Activated CD4-positive, alpha-beta T cell treated with anti-CD3 and anti-CD28 coated beads, Interleukin-2, amount 50 U/mL, for 4 hours (primary cell): ENCODE measurements around the gene MSN.
"Not testable (repeated sequence)": the region's sequence is repeated elsewhere in the genome, so short reads cannot be mapped to it uniquely, and the experiment has no call there.

Source experiments
- DNase-seq, 2 experiments: peaks; one replicate each; pipeline ENCODE4 v3.0.0-alpha.2; 2020

The MSN gene

DNA sequence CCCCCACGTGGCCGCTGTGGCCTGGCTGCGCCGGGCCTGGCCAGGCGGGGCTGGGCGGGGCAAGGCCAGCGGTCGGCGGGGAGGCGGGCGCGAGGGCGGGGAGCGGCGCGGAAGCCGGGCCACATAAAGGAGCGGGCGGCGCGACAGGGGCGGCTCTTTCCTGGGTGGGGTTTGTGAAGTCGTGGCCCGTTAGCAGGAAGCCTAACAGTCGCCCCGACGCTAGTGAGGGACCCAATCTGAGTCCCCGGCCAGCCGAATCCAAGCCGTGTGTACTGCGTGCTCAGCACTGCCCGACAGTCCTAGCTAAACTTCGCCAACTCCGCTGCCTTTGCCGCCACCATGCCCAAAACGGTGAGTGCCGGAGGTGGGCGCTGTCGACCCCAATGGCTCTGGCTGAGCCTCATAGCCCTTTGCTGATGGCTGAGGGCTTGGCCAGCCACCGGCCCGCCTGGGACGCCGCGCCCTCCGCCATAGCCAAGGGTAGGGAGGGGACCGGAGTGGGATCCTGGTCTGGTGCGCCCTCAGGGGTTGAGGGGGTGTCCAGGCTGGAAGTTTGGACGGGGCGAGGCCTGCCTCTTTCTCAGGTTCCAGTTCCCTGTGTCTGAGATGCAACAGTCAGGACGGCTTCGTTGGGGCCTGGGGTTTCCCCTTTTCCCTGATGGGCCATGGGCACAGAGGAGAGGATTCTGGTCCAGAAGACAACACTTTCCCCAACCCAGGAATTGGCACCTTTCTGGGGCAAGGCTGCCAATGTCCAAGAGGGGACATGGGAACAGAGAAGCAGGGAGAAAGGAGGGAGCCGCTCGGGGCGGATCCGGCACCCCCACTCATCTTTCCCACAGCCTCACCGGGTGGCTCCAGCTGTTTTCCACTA lies at the start of gene MSN:
MSN (plus strand) TSS at position 152 of the 874 bp plus-strand sequence; CDS start at position 340, 188 bp downstream.
- DNase-seq: peak; percentile 64 to 70

DNA sequence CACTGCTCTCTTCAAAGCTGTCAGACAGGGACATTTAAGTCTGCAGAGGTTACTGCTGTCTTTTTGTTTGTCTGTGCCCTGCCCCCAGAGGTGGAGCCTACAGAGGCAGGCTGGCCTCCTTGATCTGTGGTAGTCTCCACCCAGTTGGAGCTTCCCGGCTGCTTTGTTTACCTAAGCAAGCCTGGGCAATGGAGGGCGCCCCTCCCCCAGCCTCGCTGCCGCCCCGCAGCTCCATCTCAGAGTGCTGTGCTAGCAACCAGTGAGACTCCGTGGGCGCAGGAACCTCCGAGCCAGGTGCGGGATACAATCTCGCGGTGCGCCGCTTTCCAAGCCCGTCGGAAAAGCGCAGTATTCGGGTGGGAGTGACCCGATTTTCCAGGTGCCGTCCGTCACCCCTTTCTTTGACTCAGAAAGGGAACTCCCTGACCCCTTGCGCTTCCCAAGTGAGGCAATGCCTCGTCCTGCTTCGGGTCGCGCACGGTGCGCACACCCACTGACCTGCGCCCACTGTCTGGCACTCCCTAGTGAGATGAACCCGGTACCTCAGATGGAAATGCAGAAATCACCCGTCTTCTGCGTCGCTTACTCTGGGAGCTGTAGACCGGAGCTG lies 47.3 kb upstream of the MSN start:
- DNase-seq: not testable (repeated sequence)

DNA sequence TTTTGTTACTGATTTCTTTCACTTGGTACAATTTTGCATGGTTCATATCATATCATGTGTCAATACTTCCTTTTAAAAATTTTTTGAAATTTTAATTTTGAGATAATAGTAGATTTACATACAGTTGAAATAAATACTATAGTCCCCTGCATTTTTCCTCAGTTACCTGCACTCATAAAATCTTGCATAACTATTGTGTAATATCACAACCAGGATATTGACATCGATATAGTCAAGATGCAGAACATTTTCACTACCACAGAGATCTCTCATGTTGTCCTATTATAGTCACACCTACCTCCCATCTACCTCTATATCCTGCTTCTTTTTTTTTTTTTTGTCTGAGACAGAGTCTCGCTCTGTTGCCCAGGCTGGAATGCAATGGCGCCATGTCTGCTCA lies 36.7 kb upstream of the MSN start:
- DNase-seq: no peak

DNA sequence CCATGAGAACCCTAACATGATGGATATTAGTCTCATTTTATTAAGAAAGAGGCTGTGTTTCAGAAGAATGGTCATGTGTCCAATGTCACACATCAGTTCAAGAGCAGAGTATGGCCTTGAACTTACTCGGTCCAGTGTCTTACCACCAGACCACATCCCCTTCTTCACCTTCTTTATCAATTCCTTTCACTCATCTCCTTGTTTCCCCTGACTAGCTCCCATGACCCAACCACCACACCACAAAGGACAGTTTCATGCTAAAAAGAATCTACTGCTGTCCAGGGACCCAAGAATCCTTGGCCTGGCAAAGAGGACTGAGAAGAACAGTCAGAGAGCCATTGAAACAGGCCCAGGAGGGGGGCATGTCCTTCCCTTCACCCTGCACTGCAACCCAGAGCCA lies 33.6 kb upstream of the MSN start:
- no peak for DNase-seq

DNA sequence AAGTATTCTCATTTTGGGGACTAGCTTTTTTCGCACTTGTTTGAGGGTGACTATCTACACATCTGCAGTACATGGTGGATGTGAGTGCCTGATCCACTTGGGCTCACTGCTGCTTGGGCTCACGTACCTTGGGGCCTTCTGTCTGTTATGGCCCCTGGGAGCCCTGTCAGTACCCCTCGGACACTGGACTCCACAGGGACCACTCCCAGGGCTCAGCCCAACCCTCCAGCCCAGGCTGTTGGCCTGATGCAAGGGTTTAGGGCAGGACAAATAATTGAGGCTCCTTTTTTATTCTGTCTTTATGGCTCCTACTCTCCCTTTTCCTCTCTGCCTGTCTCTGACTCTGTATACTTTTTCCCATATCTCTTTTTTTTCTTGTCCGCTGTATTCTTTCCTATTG lies 32.7 kb upstream of the MSN start:
- no peak for DNase-seq

DNA sequence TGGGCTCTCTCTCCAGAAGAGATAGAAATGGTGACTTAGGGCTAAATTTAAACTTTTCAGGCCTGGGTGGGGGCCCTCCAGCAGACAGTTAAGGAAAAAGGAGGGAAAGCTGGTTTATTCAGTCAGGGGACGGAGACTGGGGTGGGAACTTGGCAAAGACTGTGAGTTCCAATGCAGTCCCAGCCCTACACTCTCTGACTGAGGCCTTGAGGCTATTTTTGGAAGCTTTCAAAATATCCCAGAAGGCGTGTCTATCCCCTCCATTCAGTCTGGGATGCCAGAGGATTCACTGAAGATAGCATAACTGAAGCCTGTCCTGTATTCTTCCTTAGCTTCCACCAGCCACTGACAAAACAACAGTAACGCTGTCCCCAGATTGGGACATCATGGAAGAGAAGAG lies 32.1 kb upstream of the MSN start:
- DNase-seq: no peak

DNA sequence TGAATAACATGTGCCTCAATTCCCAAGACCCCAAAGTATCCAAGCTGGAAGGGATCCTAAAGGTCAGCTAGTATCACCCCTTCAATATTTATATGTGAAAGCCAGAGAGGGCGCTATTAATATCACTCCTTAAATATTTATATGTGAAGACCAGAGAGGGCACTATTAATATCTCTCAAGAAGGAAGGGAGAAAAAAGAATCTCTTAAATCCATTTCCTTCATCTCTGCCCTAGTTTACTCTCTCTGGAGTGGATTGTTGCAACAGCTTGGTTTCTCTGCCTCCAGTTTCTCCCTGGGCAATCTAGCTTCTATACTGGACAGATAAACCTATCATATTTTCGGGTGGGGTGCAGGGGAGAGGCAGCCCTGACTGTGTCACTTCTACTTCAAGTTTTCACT lies 31.6 kb upstream of the MSN start:
- no peak for DNase-seq

DNA sequence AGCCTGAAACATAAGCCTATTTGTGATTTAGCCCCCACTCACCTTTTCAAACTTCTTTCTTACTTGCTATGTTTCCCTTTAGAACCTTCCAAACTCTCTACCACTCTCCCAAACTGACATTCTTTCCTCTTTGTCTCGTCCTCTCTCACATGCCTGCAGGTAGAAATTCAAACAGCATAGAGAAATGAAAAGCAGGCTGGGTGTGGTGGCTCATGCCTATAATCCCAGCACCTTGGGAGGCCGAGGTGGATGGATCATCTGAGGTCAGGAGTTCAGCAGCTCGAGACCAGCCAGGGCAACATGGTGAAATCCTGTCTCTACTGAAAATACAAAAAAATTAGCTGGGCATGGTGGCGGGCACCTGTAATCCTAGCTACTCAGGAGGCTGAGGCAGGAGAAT lies 31.2 kb upstream of the MSN start:
- not testable (repeated sequence) for DNase-seq

GRCh38 chrX:65637335-65637734 lies 30.1 kb upstream of the MSN start:
- no peak for DNase-seq

GRCh38 chrX:65642914-65643491 lies 24.5 kb upstream of the MSN start:
- DNase-seq: no peak

- DNase-seq: no peak
Measured at GRCh38 chrX:65643531-65644052, 23.9 kb upstream of the MSN start.

GRCh38 chrX:65644621-65645289 lies 22.7 kb upstream of the MSN start:
- DNase-seq: peak in 1 of 2 experiments; percentile 2

- no peak for DNase-seq
Measured at GRCh38 chrX:65647801-65648200, 19.7 kb upstream of the MSN start.

DNA sequence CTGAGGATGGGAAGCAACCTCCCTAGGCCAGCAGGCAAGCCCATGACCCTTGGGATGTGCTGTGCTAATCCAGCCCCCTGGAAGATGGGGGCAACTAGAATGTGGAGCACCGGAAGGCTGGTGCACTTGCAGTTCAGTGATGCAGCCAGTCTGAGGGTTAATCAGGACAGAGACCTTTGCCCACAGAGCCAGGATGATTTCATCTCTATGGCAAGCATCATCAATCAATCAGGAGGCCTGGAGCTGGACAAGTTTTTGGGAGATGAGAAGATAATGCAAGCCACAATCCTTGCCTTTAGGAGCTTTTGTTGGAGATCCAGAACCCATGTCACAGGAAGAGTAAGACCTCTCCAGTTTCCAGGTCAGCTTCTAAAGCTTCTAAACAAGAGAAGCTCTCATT lies 15.4 kb upstream of the MSN start:
- no peak for DNase-seq

- not testable (repeated sequence) for DNase-seq
Measured at GRCh38 chrX:65657009-65657441, 10.4 kb upstream of the MSN start.

GRCh38 chrX:65657659-65658058 lies 9.8 kb upstream of the MSN start:
- DNase-seq: no peak

- DNase-seq: no peak
Measured at GRCh38 chrX:65658229-65658628, 9.2 kb upstream of the MSN start.

DNA sequence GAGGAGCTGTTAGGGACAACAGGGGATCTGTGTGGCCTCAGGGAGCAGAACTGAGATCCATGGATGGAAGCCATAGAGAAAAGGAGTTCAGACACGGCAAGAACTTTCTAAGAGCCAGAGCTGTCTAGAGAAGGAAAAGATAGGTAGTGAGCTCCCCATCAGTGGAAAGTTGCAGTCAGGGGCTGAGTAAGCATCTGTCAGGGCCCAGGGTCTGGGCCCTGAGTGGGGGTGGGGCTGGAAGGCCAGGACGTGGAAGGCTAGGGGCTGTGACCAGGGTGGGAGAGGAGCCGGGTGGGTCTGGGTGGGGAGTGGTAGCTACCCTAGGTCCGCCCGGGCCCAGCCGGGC lies 324 bp upstream of the MSN start:
- peak; percentile 17 to 26 for DNase-seq

GRCh38 chrX:65668377-65669310 lies 1.2 kb downstream of the MSN start:
- DNase-seq: peak; percentile 27 to 34

- no peak for DNase-seq
Measured at GRCh38 chrX:65671286-65671685, 3.8 kb downstream of the MSN start.

DNA sequence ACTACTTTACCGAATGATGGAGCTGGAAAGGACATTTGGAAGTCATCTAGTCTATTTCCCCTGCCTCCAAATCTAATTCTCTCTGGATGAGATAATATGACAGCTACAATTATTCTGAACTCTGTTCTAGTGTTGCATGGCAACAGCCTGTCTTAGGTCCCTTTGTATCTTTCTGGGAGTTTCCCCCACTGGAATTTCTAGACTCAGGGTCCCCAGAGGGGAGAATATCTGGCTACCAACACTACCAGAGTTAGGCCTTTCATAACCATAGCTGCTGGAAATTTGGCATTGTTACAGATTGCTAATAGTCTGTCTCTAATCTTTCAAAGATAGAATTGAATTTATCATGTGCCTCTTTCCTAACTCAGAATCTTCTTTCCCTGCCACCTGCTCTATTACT lies 4.5 kb downstream of the MSN start:
- no peak for DNase-seq

- DNase-seq: no peak
Measured at GRCh38 chrX:65673857-65674203, 6.4 kb downstream of the MSN start.
